CD4-positive, alpha-beta memory T cell (primary cell): ENCODE results near the gene SNX18. TPM values are rescaled to one million over a fixed set of nuclear protein-coding genes. Genes with fewer than 3 reads are reported as not detected.

Experiments
- CTCF ChIA-PET: fragments of 350-600 bp; sonication (Branson Sonifier 250); formaldehyde crosslinking; loops from one replicate; lab custom pipeline; 2021; ENCODE audit warnings: inconsistent platforms; ENCODE audit not compliant: partially characterized antibody; lab: Charles Lee
- POLR2A ChIA-PET: fragments of 350-600 bp; sonication (Branson Sonifier 250); formaldehyde crosslinking; loops from one replicate; lab custom pipeline; 2021; ENCODE audit not compliant: partially characterized antibody; lab: Charles Lee
- DNase-seq, 5 donors: peaks; one replicate each; pipeline versions ENCODE4 v3.0.0 to v3.0.0-alpha.2; 2020 to 2022; ENCODE audit warnings: mixed read lengths in 1 of 5
- H3K27ac ChIP-seq: one replicate; pipeline ENCODE4 v1.7.0; 2013; ENCODE audit warnings: low read depth, low read length
- H3K27me3 ChIP-seq: 2 replicates; pipeline ENCODE4 v1.7.0; 2013; ENCODE audit warnings: mild to moderate bottlenecking, low read length, moderate library complexity; ENCODE audit not compliant: insufficient read depth
- H3K36me3 ChIP-seq: 2 replicates; pipeline ENCODE4 v1.7.0; 2013; ENCODE audit warnings: mild to moderate bottlenecking, low read length, moderate library complexity; ENCODE audit not compliant: insufficient read depth
- H3K4me1 ChIP-seq: 2 replicates; pipeline ENCODE4 v1.7.0; 2013; ENCODE audit warnings: mild to moderate bottlenecking, low read length, moderate library complexity; ENCODE audit not compliant: insufficient read depth
- H3K4me3 ChIP-seq, 2 donors: one replicate each; pipeline ENCODE4 v1.7.0; 2013; ENCODE audit warnings: low read length in 2 of 2, mild to moderate bottlenecking in 1 of 2
- H3K9me3 ChIP-seq, 2 donors: one replicate each; pipeline ENCODE4 v1.7.0; 2013; ENCODE audit warnings: low read length in 2 of 2, control low read depth in 1 of 2; ENCODE audit not compliant: control insufficient read depth in 1 of 2
- H3K27ac Mint-ChIP-seq, 7 donors: one replicate each; pipeline ENCODE4 v1.8.0; 2020 to 2021; ENCODE audit warnings: mixed read lengths in 7 of 7, mild to moderate bottlenecking in 6 of 7, inconsistent platforms in 3 of 7, moderate library complexity in 3 of 7
- H3K27me3 Mint-ChIP-seq, 2 donors: one replicate each; pipeline ENCODE4 v1.8.0; 2020 to 2021; ENCODE audit warnings: mixed read lengths in 2 of 2
- H3K36me3 Mint-ChIP-seq, 2 donors: one replicate each; pipeline ENCODE4 v1.8.0; 2020 to 2021; ENCODE audit warnings: mixed read lengths in 2 of 2, inconsistent platforms in 1 of 2, mild to moderate bottlenecking in 1 of 2
- H3K4me1 Mint-ChIP-seq, 4 donors: one replicate each; pipeline ENCODE4 v1.8.0; 2020 to 2021; ENCODE audit warnings: mixed read lengths in 4 of 4, mild to moderate bottlenecking in 1 of 4
- H3K4me3 Mint-ChIP-seq, 8 donors: one replicate each; pipeline ENCODE4 v1.8.0; 2020 to 2021; ENCODE audit warnings: mixed read lengths in 8 of 8, mild to moderate bottlenecking in 7 of 8, moderate library complexity in 6 of 8, inconsistent platforms in 3 of 8
- H3K9me3 Mint-ChIP-seq, 8 donors: one replicate each; pipeline ENCODE4 v1.8.0; 2020 to 2021; ENCODE audit warnings: mixed read lengths in 8 of 8, mild to moderate bottlenecking in 5 of 8, inconsistent platforms in 3 of 8, moderate library complexity in 1 of 8
- intact Hi-C: fragments of 100-400 bp; cut with micrococcal nuclease; formaldehyde crosslinking; loops from one replicate; pipeline ENCODE4 v1.15.1; 2023
- polyA plus RNA-seq, 2 donors: library from polyadenylated mRNA; unstranded; fragments of 300-500 nt; fragmentation: Illumina TruSeq; gene quantifications; one replicate each; pipeline ENCODE4 v1.2.3, GENCODE V29; 2021
- total RNA-seq, 2 experiments: library from RNA; stranded (reverse); gene quantifications; one replicate each; pipeline ENCODE4 v1.2.3, GENCODE V29; 2021

SNX18 gene
- total and polyA plus RNA-seq, 4 experiments from 2014 or later = 0.30 to 31.4 (median 15.3) TPM

GRCh38 chr5:54553659-54554207 lies 36.2 kb downstream of the SNX18 start:
- ChIA-PET CTCF (interaction anchor here (1.2 to 1.3 kb wide), 2 partner anchors 9 to 291 kb away, joined by 3 to 4 read pairs; no protein-coding TSS in a partner anchor), POLR2A (no interaction called here)
- no peak overlapping the region for H3K27ac ChIP-seq
- no peaks in the 10 kb centered on the region for H3K27me3 ChIP-seq
- Mint-ChIP-seq H3K27me3 (no peaks in the 10 kb centered on the region), H3K36me3 (peaks cover 8 to 24% of the 10 kb centered on the region in 2 donors), H3K9me3 (peaks cover 0 to 5% (median 0%) of the 10 kb centered on the region in 8 donors), H3K4me3 (no peak overlapping the region), H3K4me1 (peaks cover 0 to 3% (median 1%) of the 10 kb centered on the region in 4 donors), H3K27ac (peak overlapping the region in 1 of 7 donors; percentile 67)
- intact Hi-C loops = no loop called here
- H3K4me1 ChIP-seq = no peaks in the 10 kb centered on the region
- no peaks in the 10 kb centered on the region for H3K36me3 ChIP-seq
- H3K4me3 ChIP-seq = no peak overlapping the region
- no peak for DNase-seq
- H3K9me3 ChIP-seq = no peaks in the 10 kb centered on the region

- ChIA-PET CTCF (no interaction called here), POLR2A (no interaction called here)
- no peaks in the 10 kb centered on the region for H3K27me3 Mint-ChIP-seq
- Histone ChIP-seq H3K27me3 (no peaks in the 10 kb centered on the region), H3K4me3 (no peak overlapping the region), H3K9me3 (no peaks in the 10 kb centered on the region), H3K36me3 (no peaks in the 10 kb centered on the region), H3K4me1 (no peaks in the 10 kb centered on the region), H3K27ac (no peak overlapping the region)
- intact Hi-C loops = no loop called here
- H3K36me3 Mint-ChIP-seq = peaks cover 0 to 13% of the 10 kb centered on the region in 2 donors
- no peak overlapping the region for H3K27ac Mint-ChIP-seq
- H3K4me3 Mint-ChIP-seq = no peak overlapping the region
- no peak for DNase-seq
- H3K9me3 Mint-ChIP-seq = peaks cover 0 to 6% (median 0%) of the 10 kb centered on the region in 8 donors
- H3K4me1 Mint-ChIP-seq = peaks cover 0 to 3% (median 1%) of the 10 kb centered on the region in 4 donors
Observed at GRCh38 chr5:54556141-54556540, 38.6 kb downstream of the SNX18 start.

- H3K9me3 Mint-ChIP-seq = peaks cover 0 to 6% (median 0%) of the 10 kb centered on the region in 8 donors
- no peaks in the 10 kb centered on the region for H3K36me3 Mint-ChIP-seq
- intact Hi-C loops = no loop called here
- no peaks in the 10 kb centered on the region for H3K9me3 ChIP-seq
- H3K36me3 ChIP-seq = no peaks in the 10 kb centered on the region
- peaks cover 0 to 3% (median 1%) of the 10 kb centered on the region in 4 donors for H3K4me1 Mint-ChIP-seq
- ChIA-PET CTCF (interaction anchor here (1.3 kb wide), 1 partner anchor 12 kb away, joined by 3 read pairs; no protein-coding TSS in a partner anchor), POLR2A (no interaction called here)
- DNase-seq = no peak
- no peak overlapping the region for H3K4me3 ChIP-seq
- no peaks in the 10 kb centered on the region for H3K27me3 Mint-ChIP-seq
- no peak overlapping the region for H3K27ac ChIP-seq
- peak overlapping the region in 1 of 7 donors; percentile 24 for H3K27ac Mint-ChIP-seq
- no peaks in the 10 kb centered on the region for H3K27me3 ChIP-seq
- H3K4me3 Mint-ChIP-seq = no peak overlapping the region
- no peaks in the 10 kb centered on the region for H3K4me1 ChIP-seq
Observed at GRCh38 chr5:54558362-54558761, 40.8 kb downstream of the SNX18 start.

GRCh38 chr5:54561651-54562050 lies 44.1 kb downstream of the SNX18 start:
- Histone ChIP-seq H3K27me3 (no peaks in the 10 kb centered on the region), H3K4me3 (no peak overlapping the region), H3K27ac (no peak overlapping the region), H3K4me1 (no peaks in the 10 kb centered on the region), H3K36me3 (no peaks in the 10 kb centered on the region), H3K9me3 (no peaks in the 10 kb centered on the region)
- intact Hi-C loops = no loop called here
- no peaks in the 10 kb centered on the region for H3K27me3 Mint-ChIP-seq
- H3K4me1 Mint-ChIP-seq = peaks cover 0 to 3% (median 0%) of the 10 kb centered on the region in 4 donors
- CTCF ChIA-PET = interaction anchor here (1.2 to 1.5 kb wide), 4 partner anchors 8 to 106 kb away, joined by 3 read pairs; no protein-coding TSS in a partner anchor
- no peak overlapping the region for H3K4me3 Mint-ChIP-seq
- no peaks in the 10 kb centered on the region for H3K36me3 Mint-ChIP-seq
- peaks cover 0 to 6% (median 0%) of the 10 kb centered on the region in 8 donors for H3K9me3 Mint-ChIP-seq
- POLR2A ChIA-PET = no interaction called here
- no peak for DNase-seq
- H3K27ac Mint-ChIP-seq = no peak overlapping the region

GRCh38 chr5:54563083-54563761 lies 45.7 kb downstream of the SNX18 start:
- ChIA-PET CTCF (interaction anchor here (1.1 to 1.5 kb wide), 2 partner anchors 9 to 10 kb away, joined by 3 read pairs; no protein-coding TSS in a partner anchor), POLR2A (no interaction called here)
- Mint-ChIP-seq H3K27me3 (no peaks in the 10 kb centered on the region), H3K36me3 (no peaks in the 10 kb centered on the region), H3K27ac (no peak overlapping the region), H3K4me3 (no peak overlapping the region), H3K9me3 (peaks cover 0 to 6% (median 0%) of the 10 kb centered on the region in 8 donors), H3K4me1 (peaks cover 0 to 2% (median 0%) of the 10 kb centered on the region in 4 donors)
- intact Hi-C loops = no loop called here
- Histone ChIP-seq H3K27me3 (no peaks in the 10 kb centered on the region), H3K27ac (no peak overlapping the region), H3K36me3 (no peaks in the 10 kb centered on the region), H3K9me3 (no peaks in the 10 kb centered on the region), H3K4me1 (no peaks in the 10 kb centered on the region), H3K4me3 (no peak overlapping the region)
- DNase-seq = no peak

- Mint-ChIP-seq H3K27ac (no peak overlapping the region), H3K27me3 (no peaks in the 10 kb centered on the region), H3K4me1 (peaks cover 0 to 2% (median 0%) of the 10 kb centered on the region in 4 donors), H3K36me3 (no peaks in the 10 kb centered on the region), H3K4me3 (no peak overlapping the region), H3K9me3 (no peaks in the 10 kb centered on the region)
- no peaks in the 10 kb centered on the region for H3K9me3 ChIP-seq
- no peaks in the 10 kb centered on the region for H3K36me3 ChIP-seq
- intact Hi-C loops = no loop called here
- no peak for DNase-seq
- no peaks in the 10 kb centered on the region for H3K4me1 ChIP-seq
- H3K4me3 ChIP-seq = no peak overlapping the region
- ChIA-PET POLR2A (no interaction called here), CTCF (interaction anchor here (0.7 kb wide), 1 partner anchor 50 kb away, joined by 3 read pairs; the partner anchor contains the start of gene SNX18)
- no peak overlapping the region for H3K27ac ChIP-seq
- H3K27me3 ChIP-seq = no peaks in the 10 kb centered on the region
Observed at GRCh38 chr5:54567996-54568395, 50.4 kb downstream of the SNX18 start.

GRCh38 chr5:54570916-54571315 lies 53.4 kb downstream of the SNX18 start:
- Mint-ChIP-seq H3K27me3 (no peaks in the 10 kb centered on the region), H3K4me1 (peaks cover 8 to 19% (median 10%) of the 10 kb centered on the region in 4 donors), H3K27ac (no peak overlapping the region), H3K9me3 (no peaks in the 10 kb centered on the region), H3K36me3 (no peaks in the 10 kb centered on the region), H3K4me3 (no peak overlapping the region)
- H3K4me1 ChIP-seq = peaks cover 6% of the 10 kb centered on the region
- H3K27me3 ChIP-seq = no peaks in the 10 kb centered on the region
- intact Hi-C loops = no loop called here
- H3K9me3 ChIP-seq = no peaks in the 10 kb centered on the region
- H3K36me3 ChIP-seq = no peaks in the 10 kb centered on the region
- ChIA-PET CTCF (no interaction called here), POLR2A (no interaction called here)
- H3K27ac ChIP-seq = no peak overlapping the region
- DNase-seq = no peak
- no peak overlapping the region for H3K4me3 ChIP-seq
